GM15510 (cell line): ENCODE data around the gene LCE1C.

Experiments
- POLR2A ChIP-seq: IDR thresholded peaks from 3 replicates; pipeline ENCODE4 v1.6.1; 2011; ENCODE audit warnings: borderline replicate concordance; ENCODE audit not compliant: insufficient read length; ENCODE audit errors: extremely low read depth

LCE1C gene

GRCh38 chr1:152776361-152776760, 30.1 kb downstream of the LCE1C start:
- TF ChIP-seq POLR2A, result no peak

DNA sequence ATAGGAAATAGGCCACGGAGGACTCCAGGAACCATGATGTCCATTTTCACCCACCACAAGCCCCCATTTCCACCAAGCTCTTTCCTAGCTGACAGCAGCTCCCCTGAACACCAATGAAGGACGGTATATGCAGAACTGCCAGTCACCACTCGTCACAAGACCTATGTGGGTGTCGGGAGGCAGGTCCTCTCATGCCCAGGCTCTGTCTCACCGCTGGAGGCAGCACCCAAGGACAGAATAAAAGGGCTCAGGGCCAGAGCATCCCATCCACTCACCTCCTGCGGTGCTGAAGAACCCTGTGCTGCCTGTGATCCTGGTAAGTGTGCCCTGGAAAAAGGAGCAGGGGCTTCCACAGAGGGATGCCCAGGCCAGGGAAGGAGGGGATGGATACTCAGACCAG, 31.6 kb downstream of the LCE1C start, which contains the start of gene LCE1F:
Gene LCE1F, plus strand, starts transcription at position 266 of the 400 bp plus-strand sequence. CDS start 1,232 bp downstream, outside the sequence.
- no peak for TF ChIP-seq POLR2A

GRCh38 chr1:152770411-152770810, 36.0 kb downstream of the LCE1C start:
- no peak for TF ChIP-seq POLR2A

GRCh38 chr1:152768847-152769533, 37.5 kb downstream of the LCE1C start:
- TF ChIP-seq POLR2A, result no peak

DNA sequence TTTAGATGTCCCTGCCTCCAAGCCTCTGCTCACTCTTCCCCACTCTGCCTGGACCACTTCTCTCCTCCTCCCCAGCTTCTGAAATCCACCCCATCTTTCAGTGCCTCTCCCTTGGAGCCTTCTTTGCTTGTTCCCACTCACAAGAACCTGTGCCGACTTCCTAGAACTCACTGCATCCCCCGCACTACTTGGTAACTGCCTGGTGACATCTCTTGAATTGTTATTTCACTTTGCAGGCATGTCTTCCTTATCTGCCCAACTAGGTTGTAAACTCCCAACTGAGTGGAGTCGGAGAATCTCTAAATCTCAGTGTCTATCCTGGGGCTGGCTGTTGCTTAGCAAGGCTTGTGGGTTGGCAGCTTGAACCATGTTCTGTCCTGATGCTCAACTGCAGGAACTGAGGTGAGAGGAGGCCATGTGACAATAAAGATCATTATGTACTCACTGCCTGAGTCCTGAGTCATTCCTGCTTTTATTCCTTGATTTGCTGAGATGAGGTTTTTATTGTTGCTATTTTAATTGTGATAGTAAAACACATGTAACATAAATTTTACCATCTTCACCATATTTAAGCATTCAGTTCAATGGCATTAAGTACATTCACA, 44.7 kb downstream of the LCE1C start:
- no peak for TF ChIP-seq POLR2A

GRCh38 chr1:152760551-152761190, 45.8 kb downstream of the LCE1C start:
- TF ChIP-seq POLR2A, result no peak

- TF ChIP-seq POLR2A, result no peak
Observed at GRCh38 chr1:152759453-152760173, 46.8 kb downstream of the LCE1C start.

DNA sequence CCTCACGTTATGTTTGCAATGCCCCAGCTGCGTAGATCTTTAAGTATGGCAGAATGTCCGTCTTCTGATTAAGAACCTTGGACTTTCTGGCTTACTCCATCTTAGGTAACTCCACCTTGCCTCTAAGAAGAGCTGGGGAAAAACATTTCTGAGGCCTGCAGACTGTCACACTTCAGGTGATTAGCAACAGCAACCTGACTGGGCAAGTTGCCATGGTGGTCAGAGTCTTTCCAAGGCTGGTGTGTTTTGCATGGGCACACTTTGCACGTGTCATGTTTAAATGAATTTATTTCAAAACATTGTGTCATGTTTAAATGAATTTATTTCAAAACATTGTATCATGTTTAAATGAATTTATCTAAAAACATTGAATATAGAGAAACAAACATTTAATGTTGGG, 47.8 kb downstream of the LCE1C start:
- TF ChIP-seq POLR2A, result no peak

DNA sequence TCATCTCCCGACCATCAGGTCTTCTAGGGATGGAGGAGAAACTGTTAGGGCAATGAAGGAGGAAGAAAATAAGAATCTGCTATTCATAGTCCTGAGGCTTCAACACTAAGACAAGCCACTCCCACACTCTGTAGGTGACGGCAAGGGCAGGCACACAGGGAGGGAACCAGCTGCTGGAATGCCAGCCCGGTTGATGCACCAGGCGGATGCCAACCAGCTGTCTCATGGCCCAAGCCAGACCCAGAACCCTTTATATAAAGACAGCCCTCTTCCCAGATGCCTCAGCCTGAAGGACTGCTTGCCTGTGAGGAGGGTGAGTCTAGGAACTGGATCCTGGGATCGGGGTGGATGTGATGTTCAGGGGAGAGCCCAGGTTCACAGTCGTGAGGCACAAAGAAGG, 48.7 kb downstream of the LCE1C start, which contains the start of gene KPRP:
Gene KPRP, plus strand, starts transcription at position 279 of the 400 bp plus-strand sequence. CDS start 1,564 bp downstream, outside the sequence.
- TF ChIP-seq POLR2A, result no peak

DNA sequence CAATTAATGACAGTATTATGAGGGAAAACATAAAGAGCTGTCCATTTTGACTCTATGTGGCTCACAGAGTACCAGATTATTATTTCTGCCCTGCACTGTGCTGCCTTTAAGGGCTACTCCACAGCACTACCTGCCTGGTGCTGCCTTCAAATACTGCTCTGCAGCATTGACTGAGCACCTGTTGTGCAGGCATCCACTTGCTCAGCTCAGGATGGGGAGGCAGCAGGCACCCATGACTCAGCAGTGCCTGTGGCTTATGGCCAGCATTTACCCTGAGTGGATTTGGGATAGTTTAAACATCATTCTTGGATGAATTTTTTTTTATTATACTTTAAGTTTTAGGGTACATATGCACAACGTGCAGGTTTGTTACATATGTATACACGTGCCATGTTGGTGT, 49.6 kb downstream of the LCE1C start:
- no peak for TF ChIP-seq POLR2A
